ENCODE data around the gene LILRA1. TPM values are rescaled to one million over a fixed set of nuclear protein-coding genes. Genes with fewer than 3 reads are reported as not detected.
"Not testable (repeated sequence)": the region's sequence is repeated elsewhere in the genome, so short reads cannot be mapped to it uniquely, and the experiment has no call there.

Gene LILRA1
- not detected in 2 replicates for total RNA-seq

- not testable (repeated sequence) for DNase-seq (ENCODE audit: low read depth in 2 of 2)
Measured at GRCh38 chr19:54593445-54593844, at the start of gene LILRA1. LILRA1 (plus strand) TSS chr19:54593632; CDS start chr19:54594245, 613 bp downstream.

- DNase-seq (ENCODE audit: low read depth in 2 of 2) = no peak
Measured at GRCh38 chr19:54548806-54549205, 44.6 kb upstream of the LILRA1 start.

GRCh38 chr19:54549224-54549623 is 44.2 kb upstream of the LILRA1 start:
- no peak for DNase-seq (ENCODE audit: low read depth in 2 of 2)

GRCh38 chr19:54551293-54551692 is 42.1 kb upstream of the LILRA1 start:
- no peak for DNase-seq (ENCODE audit: low read depth in 2 of 2)

- DNase-seq (ENCODE audit: low read depth in 2 of 2) = peak in 1 of 2 donors; percentile 5
Measured at GRCh38 chr19:54551950-54552912, 41.2 kb upstream of the LILRA1 start.

- no peak for DNase-seq (ENCODE audit: low read depth in 2 of 2)
Measured at GRCh38 chr19:54552913-54553310, 40.5 kb upstream of the LILRA1 start.

- DNase-seq (ENCODE audit: low read depth in 2 of 2) = no peak
Measured at GRCh38 chr19:54554006-54554405, 39.4 kb upstream of the LILRA1 start.

GRCh38 chr19:54554896-54555295 is 38.5 kb upstream of the LILRA1 start:
- DNase-seq (ENCODE audit: low read depth in 2 of 2) = no peak

GRCh38 chr19:54556194-54556593 is 37.2 kb upstream of the LILRA1 start:
- no peak for DNase-seq (ENCODE audit: low read depth in 2 of 2)

- no peak for DNase-seq (ENCODE audit: low read depth in 2 of 2)
Measured at GRCh38 chr19:54558339-54558738, 35.1 kb upstream of the LILRA1 start.

- no peak for DNase-seq (ENCODE audit: low read depth in 2 of 2)
Measured at GRCh38 chr19:54560881-54561385, 32.5 kb upstream of the LILRA1 start.

- no peak for DNase-seq (ENCODE audit: low read depth in 2 of 2)
Measured at GRCh38 chr19:54561840-54562239, 31.6 kb upstream of the LILRA1 start.

- DNase-seq (ENCODE audit: low read depth in 2 of 2) = not testable (repeated sequence)
Measured at GRCh38 chr19:54563206-54563605, 30.2 kb upstream of the LILRA1 start.

GRCh38 chr19:54570316-54570715 is 23.1 kb upstream of the LILRA1 start:
- no peak for DNase-seq (ENCODE audit: low read depth in 2 of 2)

GRCh38 chr19:54571715-54572615 is 21.5 kb upstream of the LILRA1 start:
- DNase-seq (ENCODE audit: low read depth in 2 of 2) = not testable (repeated sequence)

- no peak for DNase-seq (ENCODE audit: low read depth in 2 of 2)
Measured at GRCh38 chr19:54572696-54573311, 20.6 kb upstream of the LILRA1 start.

GRCh38 chr19:54573330-54573872 is 20.0 kb upstream of the LILRA1 start, which contains the start of gene LILRA2:
LILRA2 (plus strand) TSS chr19:54573790; CDS start chr19:54573879, 89 bp downstream.
- no peak for DNase-seq (ENCODE audit: low read depth in 2 of 2)

- DNase-seq (ENCODE audit: low read depth in 2 of 2) = no peak
Measured at GRCh38 chr19:54574051-54574450, 19.4 kb upstream of the LILRA1 start.

- no peak for DNase-seq (ENCODE audit: low read depth in 2 of 2)
Measured at GRCh38 chr19:54574527-54575056, 18.8 kb upstream of the LILRA1 start.

GRCh38 chr19:54575205-54575604 is 18.2 kb upstream of the LILRA1 start:
- DNase-seq (ENCODE audit: low read depth in 2 of 2) = not testable (repeated sequence)
